ENCODE results near the gene RGL2.

- TF ChIP-seq POLR2A (IDR thresholded peaks at IDR 0.05) (no peak), CTCF (IDR thresholded peaks at IDR 0.05) (no peak)
Observed at GRCh38 chr6:33333666-33334065, 34.9 kb upstream of the RGL2 start.

Data from uterus (tissue), 2 donors.